Stimulated activated CD4-positive, alpha-beta T cell treated with anti-CD3 and anti-CD28 coated beads, TNF-alpha, amount 100 ng/mL, for 4 hours (primary cell): Measurements from ENCODE around the gene C1orf232.

ENCODE experiments used
- DNase-seq, 3 experiments: peaks; one replicate each; pipeline ENCODE4 v3.0.0-alpha.2; 2020; ENCODE audit warnings: low read depth in 3 of 3

Gene C1orf232

GRCh38 chr1:26168410-26169197 lies at the start of gene C1orf232:
TSS of gene C1orf232 (minus strand) at chr1:26168963. CDS start at chr1:26168499, 464 bp downstream.
- no peak for DNase-seq

GRCh38 chr1:26215246-26215645 lies 46.5 kb upstream of the C1orf232 start:
- no peak for DNase-seq

- DNase-seq = no peak
Measured at GRCh38 chr1:26213335-26213905, 44.7 kb upstream of the C1orf232 start.

GRCh38 chr1:26212726-26213125 lies 44.0 kb upstream of the C1orf232 start:
- DNase-seq = no peak

GRCh38 chr1:26210147-26210870 lies 41.5 kb upstream of the C1orf232 start:
- DNase-seq = no peak

GRCh38 chr1:26203642-26204318 lies 35.0 kb upstream of the C1orf232 start:
- DNase-seq = no peak

GRCh38 chr1:26200413-26200812 lies 31.6 kb upstream of the C1orf232 start:
- no peak for DNase-seq

- DNase-seq = no peak
Measured at GRCh38 chr1:26197813-26198212, 29.1 kb upstream of the C1orf232 start.

- no peak for DNase-seq
Measured at GRCh38 chr1:26197301-26197700, 28.5 kb upstream of the C1orf232 start.

GRCh38 chr1:26195805-26196204 lies 27.0 kb upstream of the C1orf232 start:
- DNase-seq = no peak

GRCh38 chr1:26191739-26192138 lies 23.0 kb upstream of the C1orf232 start:
- no peak for DNase-seq

GRCh38 chr1:26190373-26190987 lies 21.7 kb upstream of the C1orf232 start, which contains the start of gene CATSPER4:
TSS of gene CATSPER4 (plus strand) at chr1:26190602. CDS start at chr1:26190628, 26 bp downstream.
- DNase-seq = no peak

- no peak for DNase-seq
Measured at GRCh38 chr1:26189751-26190275, 21.1 kb upstream of the C1orf232 start.

- DNase-seq = no peak
Measured at GRCh38 chr1:26189331-26189730, 20.6 kb upstream of the C1orf232 start.

- DNase-seq = no peak
Measured at GRCh38 chr1:26188477-26188876, 19.7 kb upstream of the C1orf232 start.

- DNase-seq = no peak
Measured at GRCh38 chr1:26187882-26188281, 19.1 kb upstream of the C1orf232 start.

- DNase-seq = no peak
Measured at GRCh38 chr1:26184883-26185282, 16.1 kb upstream of the C1orf232 start.

- no peak for DNase-seq
Measured at GRCh38 chr1:26184086-26184485, 15.3 kb upstream of the C1orf232 start.

GRCh38 chr1:26182383-26182696 lies 13.6 kb upstream of the C1orf232 start:
- DNase-seq = no peak

- DNase-seq = no peak
Measured at GRCh38 chr1:26181586-26182382, 13.0 kb upstream of the C1orf232 start.

GRCh38 chr1:26180010-26180506 lies 11.3 kb upstream of the C1orf232 start:
- DNase-seq = no peak
